ENCODE results near the gene ADORA3.

The ADORA3 gene

DNA sequence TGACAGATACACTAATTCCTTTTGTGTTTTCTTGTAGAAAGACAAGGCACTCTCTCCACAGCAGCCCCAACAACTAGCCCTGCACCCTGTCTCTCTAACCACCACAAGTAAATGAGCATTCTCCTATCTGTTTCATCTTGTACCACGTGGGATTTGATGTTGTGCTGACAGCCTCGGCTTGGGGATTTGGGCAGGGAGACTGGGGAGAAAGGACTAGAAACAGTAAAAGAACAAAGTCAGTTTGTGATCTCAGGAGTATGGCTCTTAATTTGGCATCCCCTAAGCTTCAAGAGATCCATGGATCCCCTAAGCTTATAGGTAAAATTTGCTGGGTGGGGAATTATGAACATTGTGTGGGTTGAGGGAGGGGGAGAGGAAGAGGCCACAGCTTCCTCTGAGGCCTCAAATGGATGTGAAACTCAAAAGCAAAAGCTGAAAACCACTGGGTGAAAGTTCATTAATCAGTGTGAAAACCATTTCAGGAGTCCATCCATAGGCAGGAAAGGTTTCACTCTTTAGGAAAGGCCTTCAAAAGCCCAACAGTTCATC lies 26.6 kb downstream of the ADORA3 start:
- TF ChIP-seq, protein P1, sequence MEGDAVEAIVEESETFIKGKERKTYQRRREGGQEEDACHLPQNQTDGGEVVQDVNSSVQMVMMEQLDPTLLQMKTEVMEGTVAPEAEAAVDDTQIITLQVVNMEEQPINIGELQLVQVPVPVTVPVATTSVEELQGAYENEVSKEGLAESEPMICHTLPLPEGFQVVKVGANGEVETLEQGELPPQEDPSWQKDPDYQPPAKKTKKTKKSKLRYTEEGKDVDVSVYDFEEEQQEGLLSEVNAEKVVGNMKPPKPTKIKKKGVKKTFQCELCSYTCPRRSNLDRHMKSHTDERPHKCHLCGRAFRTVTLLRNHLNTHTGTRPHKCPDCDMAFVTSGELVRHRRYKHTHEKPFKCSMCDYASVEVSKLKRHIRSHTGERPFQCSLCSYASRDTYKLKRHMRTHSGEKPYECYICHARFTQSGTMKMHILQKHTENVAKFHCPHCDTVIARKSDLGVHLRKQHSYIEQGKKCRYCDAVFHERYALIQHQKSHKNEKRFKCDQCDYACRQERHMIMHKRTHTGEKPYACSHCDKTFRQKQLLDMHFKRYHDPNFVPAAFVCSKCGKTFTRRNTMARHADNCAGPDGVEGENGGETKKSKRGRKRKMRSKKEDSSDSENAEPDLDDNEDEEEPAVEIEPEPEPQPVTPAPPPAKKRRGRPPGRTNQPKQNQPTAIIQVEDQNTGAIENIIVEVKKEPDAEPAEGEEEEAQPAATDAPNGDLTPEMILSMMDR (IDR thresholded peaks at IDR 0.05; ENCODE audit: borderline replicate concordance, control extremely low read depth, extremely low read depth, insufficient read depth, missing control alignments), result no peak
- in situ Hi-C loops (cut with MboI; ENCODE audit: low sequenced_read_pairs, unreplicated experiment), result no loop called here
- DNase-seq (ENCODE audit: low spot score), result peak; percentile 56

DNA sequence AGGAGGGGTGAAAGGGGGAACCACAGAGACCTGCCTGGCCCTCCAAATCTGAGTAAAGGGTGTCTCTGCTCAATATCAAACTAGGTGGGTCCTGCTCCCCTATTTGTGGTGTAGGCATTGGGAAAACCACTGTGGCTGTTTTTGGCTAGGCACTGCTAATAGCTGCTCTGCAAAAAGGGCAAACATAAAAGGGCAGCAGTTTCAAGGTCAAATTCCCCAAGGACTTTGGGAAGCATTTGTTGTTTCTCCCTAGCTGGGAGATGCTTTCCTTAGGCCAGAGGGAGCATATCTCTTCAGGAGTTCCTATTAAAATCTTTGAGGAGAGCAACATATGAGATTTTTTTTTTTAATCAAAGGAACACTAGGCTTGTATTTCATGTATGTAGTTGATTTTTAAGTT lies 27.2 kb downstream of the ADORA3 start:
- TF ChIP-seq, protein P1 (IDR thresholded peaks at IDR 0.05; ENCODE audit: borderline replicate concordance, control extremely low read depth, extremely low read depth, insufficient read depth, missing control alignments), result no peak
- in situ Hi-C loops (cut with MboI; ENCODE audit: low sequenced_read_pairs, unreplicated experiment), result no loop called here
- DNase-seq (ENCODE audit: low spot score), result no peak

DNA sequence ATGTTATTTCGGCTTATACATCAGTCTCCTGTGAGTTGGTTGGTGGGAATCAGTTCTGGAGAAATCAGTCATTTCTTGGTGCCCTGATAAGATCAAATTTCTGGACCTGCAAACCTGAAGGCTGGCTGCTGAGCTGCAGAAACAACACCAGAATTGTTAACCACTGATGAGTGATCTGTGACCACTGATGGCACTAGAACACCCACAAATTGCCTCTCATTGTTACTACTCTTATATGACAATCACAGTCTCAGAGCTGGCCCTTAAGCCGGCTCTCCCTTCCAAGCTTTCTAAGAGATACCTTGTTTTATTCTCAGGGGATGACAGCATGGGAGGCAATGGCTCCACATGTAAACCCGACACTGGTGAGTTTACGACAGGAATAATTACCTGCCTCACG lies 27.7 kb downstream of the ADORA3 start:
- in situ Hi-C loops (cut with MboI; ENCODE audit: low sequenced_read_pairs, unreplicated experiment), result no loop called here
- TF ChIP-seq, protein P1 (IDR thresholded peaks at IDR 0.05; ENCODE audit: borderline replicate concordance, control extremely low read depth, extremely low read depth, insufficient read depth, missing control alignments), result no peak
- no peak for DNase-seq (ENCODE audit: low spot score)

DNA sequence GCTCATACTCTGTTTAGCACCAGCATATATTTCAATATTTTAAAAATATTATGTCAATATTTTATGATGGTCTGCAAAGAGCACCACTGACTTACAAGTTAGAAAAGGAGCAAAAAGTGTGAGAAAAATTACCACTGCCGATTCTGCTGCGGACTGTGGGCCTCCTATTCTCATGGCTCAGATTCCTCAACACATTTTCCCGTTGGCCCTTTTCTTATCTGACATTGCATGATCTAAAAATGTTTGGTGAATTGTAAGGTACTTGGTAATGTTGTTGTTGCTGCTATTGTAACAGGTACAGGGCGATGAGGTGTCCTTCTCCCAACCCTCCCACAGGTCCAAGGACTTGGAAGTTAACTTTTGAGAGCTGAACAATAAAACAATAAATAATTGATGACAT lies 28.9 kb downstream of the ADORA3 start:
- DNase-seq (ENCODE audit: low spot score), result no peak
- TF ChIP-seq, protein P1 (IDR thresholded peaks at IDR 0.05; ENCODE audit: borderline replicate concordance, control extremely low read depth, extremely low read depth, insufficient read depth, missing control alignments), result no peak
- in situ Hi-C loops (cut with MboI; ENCODE audit: low sequenced_read_pairs, unreplicated experiment), result no loop called here

DNA sequence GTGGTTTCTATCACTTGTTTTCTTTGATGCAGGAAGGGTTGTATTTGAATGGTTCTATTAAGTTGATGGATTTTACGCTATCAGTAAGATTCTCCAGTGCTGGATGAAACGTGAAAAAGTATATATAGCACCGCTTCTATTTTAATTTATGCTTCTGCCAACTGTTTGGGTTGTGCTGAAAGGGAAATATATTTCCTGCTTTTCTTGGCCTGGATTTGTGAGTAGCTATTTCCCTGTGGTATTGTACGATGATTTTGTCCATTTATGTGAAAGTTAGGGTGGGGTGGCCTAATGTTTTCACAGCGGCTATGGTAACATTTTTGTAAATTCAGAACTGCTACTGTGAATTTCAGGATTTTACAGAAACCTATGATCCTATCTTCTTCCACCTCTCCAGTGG lies 29.3 kb downstream of the ADORA3 start:
- no peak for DNase-seq (ENCODE audit: low spot score)
- TF ChIP-seq, protein P1 (IDR thresholded peaks at IDR 0.05; ENCODE audit: borderline replicate concordance, control extremely low read depth, extremely low read depth, insufficient read depth, missing control alignments), result no peak
- in situ Hi-C loops (cut with MboI; ENCODE audit: low sequenced_read_pairs, unreplicated experiment), result no loop called here

- TF ChIP-seq, protein P1 (IDR thresholded peaks at IDR 0.05; ENCODE audit: borderline replicate concordance, control extremely low read depth, extremely low read depth, insufficient read depth, missing control alignments), result no peak
- DNase-seq (ENCODE audit: low spot score), result no peak
- in situ Hi-C loops (cut with MboI; ENCODE audit: low sequenced_read_pairs, unreplicated experiment), result no loop called here
These were observed 31.9 kb downstream of the ADORA3 start for GRCh38 chr1:111471538-111471937.

DNA sequence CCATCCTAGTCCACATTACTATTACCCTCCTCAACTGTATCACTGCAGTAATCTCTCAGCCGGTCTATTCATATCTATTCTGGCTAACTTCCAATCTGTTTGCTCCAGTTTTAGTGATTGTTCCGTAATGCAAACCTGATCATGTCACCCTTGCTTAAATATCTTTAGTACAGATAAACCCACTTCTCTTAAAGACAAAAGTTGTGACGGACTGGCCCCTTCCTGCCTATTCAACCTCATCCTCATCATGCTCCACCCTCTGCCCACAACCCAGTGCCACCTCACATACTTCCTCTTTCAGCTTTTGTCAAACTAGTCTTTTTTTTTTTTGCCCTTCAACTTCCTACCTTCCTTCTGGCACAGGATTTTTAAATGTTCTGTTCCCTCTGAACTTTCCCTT lies 32.4 kb downstream of the ADORA3 start:
- no peak for DNase-seq (ENCODE audit: low spot score)
- TF ChIP-seq, protein P1 (IDR thresholded peaks at IDR 0.05; ENCODE audit: borderline replicate concordance, control extremely low read depth, extremely low read depth, insufficient read depth, missing control alignments), result no peak
- in situ Hi-C loops (cut with MboI; ENCODE audit: low sequenced_read_pairs, unreplicated experiment), result no loop called here

Measured in GM13976 (cell line).